ENCODE measurements around the gene TIGD1.

DNA sequence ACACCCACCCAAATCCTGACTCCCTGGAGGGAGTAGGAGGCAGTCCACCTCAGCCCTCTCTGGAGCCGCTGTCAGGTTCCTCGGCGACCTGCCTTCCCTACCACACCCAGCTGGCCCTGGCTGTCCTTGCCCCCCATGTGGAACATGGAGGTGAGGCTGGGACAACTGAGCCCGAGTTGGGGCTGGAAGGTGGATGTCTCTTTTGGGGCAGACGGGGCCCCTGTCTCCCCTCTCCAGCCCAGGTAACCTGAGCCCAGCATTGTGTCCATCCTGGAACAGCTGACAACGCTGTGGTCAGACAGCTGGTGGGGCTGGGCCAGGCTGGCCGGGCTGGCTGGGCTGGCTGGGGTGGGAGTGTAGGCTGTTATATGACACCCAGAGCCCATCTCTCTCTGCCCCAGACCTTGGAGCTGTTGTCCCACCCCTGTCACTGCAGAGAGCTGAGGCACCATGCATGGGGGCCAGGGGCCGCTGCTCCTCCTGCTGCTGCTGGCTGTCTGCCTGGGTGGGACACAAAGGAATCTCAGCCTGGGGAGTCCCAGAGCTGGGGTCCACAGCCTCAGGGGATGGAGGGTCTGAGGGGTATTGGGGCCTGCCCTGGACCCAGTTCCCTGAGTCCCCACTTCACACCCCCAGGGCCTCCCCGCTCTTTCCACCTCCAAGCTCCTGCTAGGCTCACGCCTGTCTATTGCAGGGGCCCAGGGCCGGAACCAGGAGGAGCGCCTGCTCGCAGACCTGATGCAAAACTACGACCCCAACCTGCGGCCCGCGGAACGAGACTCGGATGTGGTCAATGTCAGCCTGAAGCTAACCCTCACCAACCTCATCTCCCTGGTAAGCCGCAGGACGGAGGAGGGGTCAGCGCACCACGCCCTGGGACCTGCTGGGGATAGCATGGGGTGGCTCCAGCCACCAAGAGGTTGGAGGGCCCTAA is 10.8 kb downstream of the TIGD1 start, which contains the start of gene CHRNG:
- no peak for TF ChIP-seq TAF1 (IDR thresholded peaks at IDR 0.05; ENCODE audit: borderline replicate concordance, low read depth, low read length)
- no peak for TF ChIP-seq POLR2A (IDR thresholded peaks at IDR 0.05; ENCODE audit: low read depth, low read length)
